Islet precursor cell (in vitro differentiated cells): Measurements from ENCODE around the gene CEND1.
A peak's percentile ranks its signal among the peaks of the same experiment; 100 is the strongest.

Source experiments
- DNase-seq: peaks from one replicate; pipeline ENCODE4 v3.0.0-alpha.2; 2018

Gene CEND1

GRCh38 chr11:794766-795633 lies 5.1 kb upstream of the CEND1 start:
- DNase-seq, result no peak

- no peak for DNase-seq
Observed at GRCh38 chr11:794013-794765, 4.3 kb upstream of the CEND1 start.

- no peak for DNase-seq
Observed at GRCh38 chr11:793556-793955, 3.7 kb upstream of the CEND1 start.

- no peak for DNase-seq
Observed at GRCh38 chr11:792873-793272, 3.0 kb upstream of the CEND1 start.

GRCh38 chr11:792535-792821 lies 2.6 kb upstream of the CEND1 start:
- no peak for DNase-seq

GRCh38 chr11:791658-792534 lies 2.0 kb upstream of the CEND1 start:
- DNase-seq, result no peak

- no peak for DNase-seq
Observed at GRCh38 chr11:790721-791564, 1.1 kb upstream of the CEND1 start.

- DNase-seq, result no peak
Observed at GRCh38 chr11:788953-789940, 643 bp downstream of the CEND1 start.

- no peak for DNase-seq
Observed at GRCh38 chr11:788009-788640, 1.8 kb downstream of the CEND1 start.

GRCh38 chr11:787084-787675 lies 2.7 kb downstream of the CEND1 start:
- DNase-seq, result no peak

- DNase-seq, result no peak
Observed at GRCh38 chr11:786235-787083, 3.4 kb downstream of the CEND1 start.

- DNase-seq, result peak; percentile 97
Observed at GRCh38 chr11:783581-784015, 6.3 kb downstream of the CEND1 start.

GRCh38 chr11:782264-783174 lies 7.4 kb downstream of the CEND1 start:
- no peak for DNase-seq

GRCh38 chr11:779955-780532 lies 9.8 kb downstream of the CEND1 start:
- DNase-seq, result no peak

- no peak for DNase-seq
Observed at GRCh38 chr11:778976-779954, 10.6 kb downstream of the CEND1 start.
